22Rv1 (cell line): Measurements from ENCODE around the gene ARHGAP26.

Experiments
- CTCF ChIP-seq: fragments of 450-650 bp; IDR thresholded peaks from 2 replicates; pipeline ENCODE4 v1.5.1; 2017; ENCODE audit warnings: mild to moderate bottlenecking
- ZFX ChIP-seq: fragments of 450-650 bp; IDR thresholded peaks from 2 replicates; pipeline ENCODE4 v1.6.1; 2017; ENCODE audit warnings: antibody characterized with exemption, borderline replicate concordance

GRCh38 chr5:143134900-143135299 is 364.7 kb downstream of the ARHGAP26 start:
- TF ChIP-seq CTCF (no peak), ZFX (no peak)
